ENCODE data around the gene TCF7L1.

Gene TCF7L1

DNA sequence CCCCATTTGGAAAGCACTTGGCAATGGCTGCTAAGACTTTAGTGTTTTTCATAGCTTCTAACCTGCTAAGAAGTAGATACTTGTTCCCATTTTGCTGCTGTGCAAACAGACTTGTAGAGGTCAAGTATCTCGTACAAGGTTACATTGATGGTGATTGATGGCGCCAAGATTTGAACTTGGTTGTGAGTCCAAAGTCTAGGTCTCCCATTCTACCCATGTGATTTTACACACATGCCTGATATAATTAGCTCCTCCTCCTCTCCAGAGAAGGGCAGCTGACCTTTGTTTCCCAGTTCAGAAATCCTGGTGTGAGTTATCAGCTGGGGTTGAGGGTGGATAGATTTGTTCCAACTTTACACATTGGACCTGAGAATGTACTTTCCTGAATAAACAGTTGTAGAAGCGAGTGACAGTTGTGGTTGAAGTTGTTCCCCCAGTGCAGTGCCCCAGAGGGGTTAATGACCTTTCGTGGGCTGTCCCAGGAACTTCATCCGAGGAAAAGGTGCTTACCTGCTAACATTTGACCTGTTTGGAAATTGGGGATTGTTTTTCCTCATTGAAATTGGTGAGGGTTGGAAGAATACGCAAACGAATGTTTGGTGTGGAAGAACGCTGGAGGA lies 10.4 kb downstream of the TCF7L1 start:
- TF ChIP-seq TCF12 (IDR thresholded peaks at IDR 0.05; ENCODE audit: low read depth) = no peak
- no peak for TF ChIP-seq FOXM1 (IDR thresholded peaks at IDR 0.05; ENCODE audit: borderline replicate concordance, low read depth)
- TF ChIP-seq EP300 (IDR thresholded peaks at IDR 0.05; ENCODE audit: borderline replicate concordance) = no peak
- no peak for TF ChIP-seq CEBPB (IDR thresholded peaks at IDR 0.05)
- TF ChIP-seq TAF1 (IDR thresholded peaks at IDR 0.05; ENCODE audit: low read depth) = no peak
- TF ChIP-seq MAX (IDR thresholded peaks at IDR 0.05) = no peak
- TF ChIP-seq YY1 (IDR thresholded peaks at IDR 0.05; ENCODE audit: low read depth) = no peak
- no peak for TF ChIP-seq RAD21 (IDR thresholded peaks at IDR 0.05; ENCODE audit: low read depth)
- no peak for TF ChIP-seq CREB1 (IDR thresholded peaks at IDR 0.05; ENCODE audit: low read depth)
- TF ChIP-seq, protein P1, sequence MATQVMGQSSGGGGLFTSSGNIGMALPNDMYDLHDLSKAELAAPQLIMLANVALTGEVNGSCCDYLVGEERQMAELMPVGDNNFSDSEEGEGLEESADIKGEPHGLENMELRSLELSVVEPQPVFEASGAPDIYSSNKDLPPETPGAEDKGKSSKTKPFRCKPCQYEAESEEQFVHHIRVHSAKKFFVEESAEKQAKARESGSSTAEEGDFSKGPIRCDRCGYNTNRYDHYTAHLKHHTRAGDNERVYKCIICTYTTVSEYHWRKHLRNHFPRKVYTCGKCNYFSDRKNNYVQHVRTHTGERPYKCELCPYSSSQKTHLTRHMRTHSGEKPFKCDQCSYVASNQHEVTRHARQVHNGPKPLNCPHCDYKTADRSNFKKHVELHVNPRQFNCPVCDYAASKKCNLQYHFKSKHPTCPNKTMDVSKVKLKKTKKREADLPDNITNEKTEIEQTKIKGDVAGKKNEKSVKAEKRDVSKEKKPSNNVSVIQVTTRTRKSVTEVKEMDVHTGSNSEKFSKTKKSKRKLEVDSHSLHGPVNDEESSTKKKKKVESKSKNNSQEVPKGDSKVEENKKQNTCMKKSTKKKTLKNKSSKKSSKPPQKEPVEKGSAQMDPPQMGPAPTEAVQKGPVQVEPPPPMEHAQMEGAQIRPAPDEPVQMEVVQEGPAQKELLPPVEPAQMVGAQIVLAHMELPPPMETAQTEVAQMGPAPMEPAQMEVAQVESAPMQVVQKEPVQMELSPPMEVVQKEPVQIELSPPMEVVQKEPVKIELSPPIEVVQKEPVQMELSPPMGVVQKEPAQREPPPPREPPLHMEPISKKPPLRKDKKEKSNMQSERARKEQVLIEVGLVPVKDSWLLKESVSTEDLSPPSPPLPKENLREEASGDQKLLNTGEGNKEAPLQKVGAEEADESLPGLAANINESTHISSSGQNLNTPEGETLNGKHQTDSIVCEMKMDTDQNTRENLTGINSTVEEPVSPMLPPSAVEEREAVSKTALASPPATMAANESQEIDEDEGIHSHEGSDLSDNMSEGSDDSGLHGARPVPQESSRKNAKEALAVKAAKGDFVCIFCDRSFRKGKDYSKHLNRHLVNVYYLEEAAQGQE (IDR thresholded peaks at IDR 0.05; ENCODE audit: low read depth) = no peak
- TF ChIP-seq NFIC (IDR thresholded peaks at IDR 0.05) = no peak
- TF ChIP-seq ZBTB7A (IDR thresholded peaks at IDR 0.05; ENCODE audit: low read depth) = no peak
- TF ChIP-seq, protein P2, sequence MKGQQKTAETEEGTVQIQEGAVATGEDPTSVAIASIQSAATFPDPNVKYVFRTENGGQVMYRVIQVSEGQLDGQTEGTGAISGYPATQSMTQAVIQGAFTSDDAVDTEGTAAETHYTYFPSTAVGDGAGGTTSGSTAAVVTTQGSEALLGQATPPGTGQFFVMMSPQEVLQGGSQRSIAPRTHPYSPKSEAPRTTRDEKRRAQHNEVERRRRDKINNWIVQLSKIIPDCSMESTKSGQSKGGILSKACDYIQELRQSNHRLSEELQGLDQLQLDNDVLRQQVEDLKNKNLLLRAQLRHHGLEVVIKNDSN (IDR thresholded peaks at IDR 0.05) = no peak
- TF ChIP-seq TEAD4 (IDR thresholded peaks at IDR 0.05) = no peak
- TF ChIP-seq EGR1 (IDR thresholded peaks at IDR 0.05) = no peak

DNA sequence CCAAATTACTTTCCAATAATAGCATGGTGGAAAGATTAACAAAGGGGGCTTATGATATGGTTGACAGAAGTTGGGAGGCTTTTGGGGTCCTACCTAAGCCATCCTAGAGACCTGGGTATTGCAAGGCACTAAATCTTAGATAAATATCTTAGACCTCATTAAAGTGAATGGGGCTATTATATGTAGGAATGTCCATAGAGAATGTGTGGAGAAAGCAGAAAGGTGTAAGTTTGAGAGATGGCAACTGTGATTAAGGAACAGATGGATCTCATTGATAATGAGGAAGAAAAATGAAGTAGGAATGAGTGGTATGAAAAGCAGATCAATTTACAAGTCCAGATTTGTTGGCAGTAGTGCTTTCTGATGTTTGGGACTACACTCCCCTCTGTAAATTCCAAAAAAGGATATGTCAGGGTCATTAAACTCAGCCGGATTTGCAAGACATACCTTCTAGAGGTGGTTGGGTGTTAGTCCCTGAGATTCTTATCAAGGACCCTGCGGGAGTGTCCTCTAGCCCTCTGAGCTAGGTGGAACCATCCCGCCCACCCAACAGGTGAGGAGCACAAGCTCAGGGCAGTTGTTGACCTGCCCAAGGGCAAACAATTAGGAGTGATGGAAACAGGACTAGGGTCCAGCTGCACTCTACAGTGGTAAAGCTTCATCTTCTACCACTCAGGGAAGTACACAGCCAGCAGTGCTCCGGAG lies 12.1 kb downstream of the TCF7L1 start:
- TF ChIP-seq CREB1 (IDR thresholded peaks at IDR 0.05; ENCODE audit: low read depth) (no peak), FOXM1 (IDR thresholded peaks at IDR 0.05; ENCODE audit: borderline replicate concordance, low read depth) (no peak), TCF12 (IDR thresholded peaks at IDR 0.05; ENCODE audit: low read depth) (no peak), EGR1 (IDR thresholded peaks at IDR 0.05) (no peak), NFIC (IDR thresholded peaks at IDR 0.05) (no peak), TAF1 (IDR thresholded peaks at IDR 0.05; ENCODE audit: low read depth) (no peak)

GRCh38 chr2:85148190-85148589 lies 15.0 kb downstream of the TCF7L1 start:
- TF ChIP-seq MAX (IDR thresholded peaks at IDR 0.05) (no peak), TCF12 (IDR thresholded peaks at IDR 0.05; ENCODE audit: low read depth) (no peak), EGR1 (IDR thresholded peaks at IDR 0.05) (no peak), YY1 (IDR thresholded peaks at IDR 0.05; ENCODE audit: low read depth) (no peak), RAD21 (IDR thresholded peaks at IDR 0.05; ENCODE audit: low read depth) (no peak), TEAD4 (IDR thresholded peaks at IDR 0.05) (no peak), NFIC (IDR thresholded peaks at IDR 0.05) (no peak)
- TF ChIP-seq, protein P2 (IDR thresholded peaks at IDR 0.05) = no peak
- TF ChIP-seq, protein P1 (IDR thresholded peaks at IDR 0.05; ENCODE audit: low read depth) = no peak

GRCh38 chr2:85151026-85151425 lies 17.8 kb downstream of the TCF7L1 start:
- TF ChIP-seq RAD21 (IDR thresholded peaks at IDR 0.05; ENCODE audit: low read depth) (no peak), EP300 (IDR thresholded peaks at IDR 0.05; ENCODE audit: borderline replicate concordance) (no peak)

DNA sequence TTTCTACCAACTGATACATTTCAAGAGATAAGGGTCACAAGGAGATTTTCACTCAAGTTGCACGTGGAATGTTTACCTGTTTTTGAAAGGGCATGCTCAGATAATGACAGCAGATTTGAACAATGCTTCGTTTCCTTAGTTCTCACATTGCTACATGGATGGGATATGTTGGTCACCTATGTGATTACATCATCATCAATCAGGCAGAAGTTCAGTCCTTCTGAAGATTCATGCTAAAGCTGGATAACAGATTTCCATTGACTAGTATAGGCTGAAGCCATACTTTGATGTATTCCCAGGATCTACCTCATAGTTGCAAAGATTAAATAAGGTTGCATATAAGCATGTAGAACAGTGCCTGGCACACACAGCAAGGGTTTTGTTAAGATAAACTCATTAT lies 19.7 kb downstream of the TCF7L1 start:
- TF ChIP-seq EGR1 (IDR thresholded peaks at IDR 0.05) (no peak), CREB1 (IDR thresholded peaks at IDR 0.05; ENCODE audit: low read depth) (no peak), ZBTB7A (IDR thresholded peaks at IDR 0.05; ENCODE audit: low read depth) (no peak), TAF1 (IDR thresholded peaks at IDR 0.05; ENCODE audit: low read depth) (no peak), FOXM1 (IDR thresholded peaks at IDR 0.05; ENCODE audit: borderline replicate concordance, low read depth) (no peak), YY1 (IDR thresholded peaks at IDR 0.05; ENCODE audit: low read depth) (no peak), MAX (IDR thresholded peaks at IDR 0.05) (no peak), TCF12 (IDR thresholded peaks at IDR 0.05; ENCODE audit: low read depth) (no peak)
